HG02943 (cell line): Measurements from ENCODE around the gene OR2T5.
"Not testable (repeated sequence)": the region's sequence is repeated elsewhere in the genome, so short reads cannot be mapped to it uniquely, and the experiment has no call there.

Experiments used
- ATAC-seq: cut with Tn5 transposase; IDR thresholded peaks from one replicate; pipeline ENCODE4 v1.9.1; 2021; ENCODE audit warnings: mild to moderate bottlenecking, low read depth, moderate library complexity; ENCODE audit not compliant: unreplicated experiment

The OR2T5 gene

GRCh38 chr1:248500305-248501035 lies 12.1 kb downstream of the OR2T5 start:
- not testable (repeated sequence) for ATAC-seq

GRCh38 chr1:248507773-248508172 lies 19.4 kb downstream of the OR2T5 start, which contains the start of gene OR2G6:
OR2G6 (plus strand) TSS chr1:248508073; CDS start chr1:248521647, 13,574 bp downstream.
- not testable (repeated sequence) for ATAC-seq

GRCh38 chr1:248510217-248510616 lies 21.8 kb downstream of the OR2T5 start:
- ATAC-seq, result not testable (repeated sequence)

DNA sequence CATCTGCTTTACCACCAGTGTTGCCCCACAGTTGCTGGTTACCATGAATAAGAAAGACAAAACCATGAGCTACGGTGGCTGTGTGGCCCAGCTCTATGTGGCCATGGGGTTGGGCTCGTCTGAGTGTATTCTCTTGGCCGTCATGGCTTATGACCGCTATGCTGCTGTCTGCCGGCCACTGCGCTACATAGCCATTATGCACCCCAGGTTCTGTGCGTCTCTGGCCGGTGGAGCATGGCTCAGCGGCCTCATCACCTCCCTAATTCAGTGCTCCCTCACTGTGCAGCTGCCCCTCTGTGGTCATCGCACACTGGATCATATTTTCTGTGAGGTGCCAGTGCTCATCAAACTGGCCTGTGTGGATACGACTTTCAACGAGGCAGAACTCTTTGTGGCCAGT lies 33.5 kb downstream of the OR2T5 start:
- no peak for ATAC-seq

DNA sequence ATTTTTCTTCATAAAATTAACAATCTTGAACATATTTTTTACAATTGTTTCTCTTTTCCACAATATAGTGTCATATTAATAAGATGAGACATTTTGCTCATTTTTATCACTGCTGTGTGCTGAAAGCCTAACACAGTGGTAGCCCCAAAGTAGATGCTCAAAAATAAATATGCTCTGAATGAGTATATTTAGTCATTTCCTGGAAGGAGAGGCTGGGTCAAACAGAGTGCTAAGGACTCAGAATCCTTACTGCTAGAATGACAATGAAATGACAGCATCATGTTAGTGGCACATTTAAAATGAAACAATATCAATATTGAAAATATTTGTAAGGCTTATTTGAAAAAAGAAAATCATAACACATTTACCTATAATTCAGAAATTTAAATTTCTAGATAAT lies 49.1 kb downstream of the OR2T5 start:
- not testable (repeated sequence) for ATAC-seq
